GM18870 (cell line): ENCODE data around the gene DDX23.
A peak's percentile ranks its signal among the peaks of the same experiment; 100 is the strongest.

Experiments
- ATAC-seq: cut with Tn5 transposase; IDR thresholded peaks from one replicate; pipeline ENCODE4 v1.9.1; 2021; ENCODE audit warnings: moderate library complexity; ENCODE audit not compliant: unreplicated experiment

The DDX23 gene

GRCh38 chr12:48824905-48825304 lies 27.1 kb downstream of the DDX23 start:
- ATAC-seq, result no peak

DNA sequence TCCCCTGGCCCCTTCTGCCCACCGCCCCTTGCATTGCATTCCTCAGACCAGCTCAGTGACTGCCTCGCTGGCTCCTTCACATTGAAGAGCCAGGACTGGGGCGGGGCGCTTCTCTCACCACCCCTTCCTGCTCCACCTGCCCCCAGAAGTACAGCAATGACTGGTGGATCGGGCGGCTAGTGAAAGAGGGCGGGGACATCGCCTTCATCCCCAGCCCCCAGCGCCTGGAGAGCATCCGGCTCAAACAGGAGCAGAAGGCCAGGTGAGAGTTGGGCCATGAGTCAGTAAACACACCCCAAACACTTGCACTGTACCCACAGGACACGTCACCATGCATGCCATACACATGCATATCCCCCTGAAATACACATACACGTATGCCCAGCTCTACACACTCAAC lies 27.9 kb downstream of the DDX23 start:
- no peak for ATAC-seq

GRCh38 chr12:48823281-48823680 lies 28.7 kb downstream of the DDX23 start:
- ATAC-seq, result no peak

GRCh38 chr12:48822711-48823110 lies 29.3 kb downstream of the DDX23 start:
- no peak for ATAC-seq

DNA sequence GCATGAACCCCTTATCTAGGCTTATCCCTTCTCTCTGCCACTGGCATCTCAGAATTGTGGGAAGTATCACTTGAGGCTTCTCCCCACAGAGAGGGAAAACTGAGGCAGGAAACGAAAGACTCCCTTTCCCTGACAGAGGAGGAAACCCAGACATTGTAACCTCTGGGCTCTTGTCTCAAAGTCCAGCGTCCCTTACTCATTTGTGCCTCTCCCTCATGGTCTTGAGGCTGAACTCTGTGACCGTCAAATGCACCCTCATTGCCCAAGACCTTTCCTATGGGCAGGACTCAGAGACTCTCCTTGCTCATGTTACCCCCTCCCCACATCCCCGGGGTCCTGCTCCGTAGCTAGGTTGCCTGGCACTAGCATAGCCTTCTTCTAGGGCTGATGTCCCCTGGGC lies 29.8 kb downstream of the DDX23 start:
- ATAC-seq, result no peak

DNA sequence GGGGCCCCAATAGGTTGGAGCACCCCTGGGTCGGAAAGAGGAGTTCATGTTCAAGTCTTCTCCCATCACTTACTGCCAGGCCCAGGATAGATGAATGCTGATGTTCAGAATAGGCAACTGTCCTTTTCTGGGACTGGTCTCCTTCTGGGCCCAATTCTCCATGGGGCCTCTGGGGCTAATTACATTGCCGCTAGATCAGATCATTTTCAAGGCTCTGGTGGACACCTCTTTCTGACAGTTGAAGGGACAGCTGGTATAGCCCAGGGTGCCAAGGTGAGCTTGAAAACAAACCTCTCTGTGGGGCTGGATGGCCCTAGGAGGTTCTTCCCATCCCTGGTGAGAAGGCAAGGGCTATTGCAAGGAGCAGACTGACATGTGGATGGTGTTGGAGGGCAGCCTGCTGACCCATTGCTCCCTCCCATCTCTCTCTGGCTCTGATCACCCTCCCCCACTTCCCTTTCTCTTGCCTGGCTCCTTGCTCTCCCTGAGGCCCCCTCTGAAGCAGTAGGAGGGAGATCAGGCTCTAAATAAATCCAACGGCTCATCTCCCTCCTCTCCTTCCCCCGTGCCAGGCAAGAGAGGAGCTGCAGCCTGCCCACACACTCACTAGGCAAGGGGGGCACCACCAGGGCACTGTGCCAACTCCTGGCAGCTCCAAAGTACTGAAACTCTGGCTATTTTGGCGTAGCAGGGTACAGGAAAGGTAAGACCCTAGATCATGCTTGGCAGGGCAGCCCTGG lies 31.8 kb downstream of the DDX23 start:
- no peak for ATAC-seq

DNA sequence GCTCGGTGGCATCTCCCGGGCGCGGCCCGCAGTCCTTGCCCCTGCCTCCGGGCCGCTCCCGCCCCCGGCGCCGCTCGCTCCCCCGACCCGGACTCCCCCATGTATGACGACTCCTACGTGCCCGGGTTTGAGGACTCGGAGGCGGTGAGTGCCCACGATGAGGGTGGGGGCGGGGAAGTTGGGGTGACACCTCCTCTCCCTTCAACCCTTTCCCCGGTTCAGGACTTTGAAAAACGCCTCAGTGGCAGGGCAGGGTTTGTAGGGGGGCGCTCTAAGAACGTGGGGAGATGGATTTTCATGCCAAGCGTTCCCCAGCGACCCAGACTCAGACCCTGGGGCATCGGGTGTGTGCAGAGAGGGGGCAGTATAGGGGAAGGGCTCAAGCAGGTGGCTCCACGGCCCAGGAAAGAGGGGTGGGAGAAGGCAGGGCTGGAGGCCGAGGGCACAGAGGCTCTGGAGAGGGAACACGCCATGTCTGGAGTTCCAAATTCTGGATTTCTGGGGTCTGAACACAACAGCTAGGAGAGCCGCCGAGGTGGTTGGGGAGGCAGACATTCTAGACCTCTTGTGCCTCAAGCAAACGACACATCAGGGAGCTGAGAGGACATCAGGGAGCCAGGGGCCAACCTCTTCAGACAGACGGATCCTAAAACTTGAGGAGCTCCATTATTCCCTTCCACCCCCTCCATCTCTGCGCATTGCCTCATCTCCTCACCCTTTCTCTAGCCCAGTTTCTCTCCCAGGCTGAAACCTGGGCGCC lies 33.0 kb downstream of the DDX23 start:
- ATAC-seq, result no peak

DNA sequence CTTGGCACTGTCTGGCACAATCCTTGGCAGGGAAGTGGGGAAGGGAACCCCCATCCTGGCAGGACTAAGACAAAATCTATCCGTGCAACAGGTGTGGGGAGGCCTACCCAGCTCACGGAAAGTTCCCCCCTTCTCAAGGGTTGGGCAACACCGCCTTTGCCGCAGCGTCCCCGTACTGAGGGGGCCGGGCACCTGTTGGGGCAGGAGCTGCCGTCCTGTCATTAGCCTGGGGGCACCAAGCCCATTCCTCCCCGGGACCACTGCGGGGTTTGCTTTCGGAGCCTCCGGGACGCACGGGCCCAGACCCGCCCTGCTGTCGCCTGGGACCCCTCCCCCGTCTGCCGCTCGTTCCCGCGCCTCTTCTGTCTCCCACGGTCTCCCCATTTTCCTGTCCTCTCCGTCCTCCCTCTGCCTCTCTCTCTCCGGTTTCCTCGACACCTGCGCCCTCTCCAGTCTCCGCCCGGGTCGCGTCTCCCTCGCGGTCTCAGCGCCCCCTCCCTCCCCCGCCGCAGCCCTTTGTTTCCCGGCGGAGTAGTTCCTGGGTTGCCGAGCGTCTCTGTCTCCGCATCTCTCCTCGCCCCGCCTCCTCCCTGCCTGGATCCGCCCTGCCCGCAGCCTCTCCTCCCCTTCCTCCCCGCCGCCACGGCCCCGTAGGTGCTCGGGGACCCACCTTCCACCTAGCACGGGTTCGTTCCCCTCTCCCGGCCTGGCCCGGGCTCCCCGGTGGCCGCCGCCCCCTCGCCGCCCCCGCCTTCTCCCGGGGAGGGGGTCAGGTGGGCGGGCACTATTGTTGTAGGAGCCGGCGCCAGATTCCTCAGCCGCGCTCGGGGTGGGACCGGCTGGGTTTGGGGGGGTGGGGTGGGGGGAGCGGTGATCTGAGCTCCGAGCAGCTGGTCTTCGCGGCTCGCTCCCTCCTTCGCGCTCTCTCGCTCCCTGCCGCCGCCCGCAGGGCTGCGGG lies 33.8 kb downstream of the DDX23 start, which contains the start of gene CACNB3:
TSS of gene CACNB3 (plus strand) at position 624 of the 958 bp plus-strand sequence. CDS start 434 bp downstream, outside the sequence.
- no peak for ATAC-seq

- ATAC-seq, result no peak
Measured at GRCh38 chr12:48816143-48816854, 35.7 kb downstream of the DDX23 start.

DNA sequence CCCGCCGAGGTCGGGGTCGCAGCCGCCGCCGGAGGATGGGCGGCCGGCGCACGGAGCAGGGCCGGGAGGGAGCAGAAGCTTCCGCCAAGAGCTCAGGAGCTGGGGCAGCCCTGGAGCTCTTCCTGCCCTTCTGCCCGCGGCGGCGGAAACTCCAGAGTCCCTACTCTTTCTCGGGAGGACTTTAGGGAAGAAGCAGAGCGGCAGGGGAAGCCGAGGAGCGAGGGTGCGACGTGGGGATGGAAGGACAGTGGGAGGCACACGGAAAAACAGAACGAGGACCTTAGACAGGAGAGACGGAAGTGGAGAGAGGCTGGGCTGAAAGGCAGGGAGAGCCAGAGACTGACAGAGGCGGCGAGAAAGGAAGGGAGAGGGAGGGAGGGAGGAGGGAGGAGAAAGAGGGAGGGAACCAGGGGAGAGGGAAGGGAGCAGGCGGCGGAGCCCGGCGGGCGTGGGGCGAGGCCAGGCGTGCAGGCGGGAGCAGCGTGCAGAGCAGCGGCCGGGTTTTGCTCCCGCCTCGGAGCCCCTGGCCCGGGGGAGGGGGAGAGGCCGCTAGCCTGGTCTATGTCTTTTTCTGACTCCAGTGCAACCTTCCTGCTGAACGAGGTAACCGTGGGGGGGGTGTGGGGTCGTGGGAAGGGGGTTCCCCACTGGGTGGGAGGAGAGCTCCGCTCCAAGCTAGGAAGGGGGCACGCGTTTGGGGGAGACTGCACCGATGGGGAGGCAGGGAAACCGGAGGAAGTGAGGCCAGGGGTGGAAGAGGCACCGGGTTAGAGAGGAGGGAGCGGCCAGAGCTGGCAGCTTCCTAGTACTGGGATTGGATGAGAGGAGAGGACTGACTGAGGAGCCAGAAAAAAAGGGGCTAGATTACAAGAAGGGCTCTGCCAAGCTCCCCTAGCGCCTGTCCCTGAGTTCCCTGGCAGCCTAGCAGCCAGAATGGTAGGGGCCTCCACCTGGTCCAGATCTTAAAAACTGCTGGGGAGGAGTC lies 36.5 kb downstream of the DDX23 start:
- ATAC-seq, result no peak

DNA sequence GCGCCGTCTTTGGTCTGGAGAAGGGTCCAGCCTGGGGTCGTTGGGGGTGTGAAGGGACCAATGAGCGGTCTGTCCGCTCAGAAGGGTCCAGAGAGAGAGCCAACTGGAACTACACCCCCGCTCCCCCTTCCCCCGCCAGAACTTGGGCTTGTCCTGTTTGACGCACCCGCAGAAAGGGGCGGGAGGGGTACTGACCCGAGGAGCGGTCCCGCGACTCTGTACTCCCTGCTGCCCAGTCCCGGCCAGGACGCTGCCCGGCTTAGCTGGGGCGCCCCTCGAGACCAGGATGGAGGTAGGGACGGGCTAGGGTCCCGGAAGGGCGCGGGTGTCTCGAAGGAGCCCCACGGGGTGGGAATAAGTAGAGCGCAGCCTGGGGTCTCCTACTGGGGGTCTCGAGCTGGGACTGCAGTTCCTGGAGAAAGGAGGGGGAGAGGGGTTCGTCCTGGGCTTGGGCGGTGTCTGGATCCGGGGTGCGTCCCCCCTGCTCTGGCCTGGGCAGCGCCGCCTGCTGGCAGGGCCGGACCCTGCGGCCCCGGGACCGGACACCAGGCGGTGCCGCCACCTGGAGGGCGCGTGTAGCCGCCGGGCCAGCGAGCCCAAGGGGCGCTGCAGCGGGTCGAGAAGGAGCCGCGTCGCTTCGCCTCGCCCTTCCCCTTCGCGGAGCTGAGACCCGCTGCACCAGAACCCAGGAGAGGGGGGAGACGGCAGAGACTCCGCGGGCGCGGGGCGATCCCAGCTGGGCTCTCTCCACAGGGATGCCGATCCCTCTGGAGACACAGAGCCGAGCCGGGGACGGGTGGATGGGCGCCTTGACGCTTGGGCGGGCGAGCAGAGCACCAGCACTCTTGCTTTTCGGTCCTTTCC lies 37.5 kb downstream of the DDX23 start:
- ATAC-seq, result peak; percentile 52

- ATAC-seq, result no peak
Measured at GRCh38 chr12:48813465-48814261, 38.3 kb downstream of the DDX23 start.

DNA sequence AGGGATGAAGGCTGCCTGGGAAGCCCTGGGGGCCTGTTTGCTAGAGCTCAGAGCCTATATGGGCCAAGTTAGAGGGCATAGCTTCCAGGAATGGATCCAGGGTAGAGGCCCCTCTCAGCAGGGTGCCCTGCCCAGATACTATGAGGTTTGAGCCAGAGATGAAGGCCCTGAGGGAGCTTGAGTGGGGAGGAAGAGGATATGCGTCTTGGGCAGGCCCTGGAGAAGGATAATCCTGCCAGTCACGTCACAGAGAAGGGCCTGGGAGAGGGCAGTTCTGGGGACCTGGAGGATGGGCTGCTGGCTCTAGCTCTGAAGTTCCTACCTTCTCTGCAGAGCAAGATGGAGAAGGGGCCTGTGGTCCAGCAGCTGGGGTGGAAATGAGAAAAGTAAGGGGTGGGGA lies 39.6 kb downstream of the DDX23 start:
- no peak for ATAC-seq

- ATAC-seq, result no peak
Measured at GRCh38 chr12:48811437-48812090, 40.4 kb downstream of the DDX23 start.

- ATAC-seq, result no peak
Measured at GRCh38 chr12:48810903-48811431, 41.0 kb downstream of the DDX23 start.

DNA sequence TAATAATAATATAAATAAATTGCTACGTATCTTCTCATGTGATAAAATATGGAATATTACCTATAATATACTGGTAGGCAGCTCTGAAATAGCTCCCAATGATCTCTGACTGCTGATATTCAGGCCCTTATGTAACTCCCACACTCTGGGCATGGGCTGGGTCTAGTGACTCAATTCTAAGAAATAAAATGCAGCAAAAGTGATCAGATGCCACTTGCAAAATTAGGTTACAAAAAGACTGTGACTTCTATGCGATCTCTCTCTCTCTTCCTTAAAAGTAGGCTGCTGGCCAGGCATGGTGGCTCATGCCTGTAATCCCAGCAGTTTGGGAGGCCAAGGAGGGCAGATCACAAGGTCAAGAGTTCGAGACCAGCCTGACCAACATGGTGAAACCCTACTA lies 44.0 kb downstream of the DDX23 start:
- no peak for ATAC-seq

DNA sequence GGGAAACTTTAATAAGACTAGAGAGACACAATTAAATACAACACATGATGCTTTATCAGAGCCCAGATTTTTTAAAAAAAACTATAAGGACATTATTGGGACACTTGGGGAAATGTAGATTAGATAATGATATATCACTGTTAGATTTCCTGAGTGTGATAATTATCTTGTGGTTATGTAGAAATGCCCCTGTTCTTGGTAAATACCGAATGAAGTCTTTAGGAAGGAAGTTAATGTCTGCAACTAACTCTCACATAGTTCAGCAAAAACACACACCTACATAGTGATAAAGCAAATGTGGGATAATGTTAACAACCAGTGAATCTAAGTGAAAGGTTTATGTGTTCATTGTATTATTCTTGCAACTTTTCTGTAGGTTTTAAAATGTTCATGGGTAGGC lies 48.3 kb downstream of the DDX23 start:
- ATAC-seq, result no peak
